Breast epithelium (tissue), 3 donors: ENCODE data around the gene TPD52L3.

Experiments used
- CTCF ChIP-seq, 3 donors: fragments of 450-650 bp; IDR thresholded peaks; one replicate each; pipeline ENCODE4 v1.5.1; 2016 to 2017; ENCODE audit warnings: antibody characterized with exemption in 3 of 3, mild to moderate bottlenecking in 3 of 3, moderate library complexity in 3 of 3
- POLR2AphosphoS5 ChIP-seq, 3 donors: sonication (generic); formaldehyde crosslinking; IDR thresholded peaks; one replicate each; pipeline ENCODE4 v1.6.1; 2017; ENCODE audit warnings: antibody characterized with exemption in 3 of 3

DNA sequence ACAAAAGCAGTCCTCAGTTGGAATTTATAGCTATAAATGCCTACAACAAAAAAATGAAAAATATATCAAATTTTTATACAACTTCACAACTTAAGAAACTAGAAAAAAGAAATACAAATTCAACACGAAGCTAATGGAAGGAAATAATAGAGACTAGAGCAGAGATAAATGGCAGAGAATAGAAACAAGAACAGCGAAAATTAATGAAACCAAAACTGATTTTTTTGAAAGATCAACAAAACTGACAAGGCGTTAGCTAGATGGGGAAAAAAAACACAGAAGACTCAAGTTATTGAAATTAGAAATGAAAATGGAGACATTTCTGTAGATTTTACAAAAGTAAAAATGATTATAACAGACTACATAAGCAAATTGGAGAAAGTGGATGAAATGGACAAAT, 20.6 kb downstream of the TPD52L3 start:
- no peak for TF ChIP-seq CTCF (IDR thresholded peaks at IDR 0.05)
- TF ChIP-seq POLR2AphosphoS5 (IDR thresholded peaks at IDR 0.05): no peak
